ENCODE results near the gene RGSL1.

RGSL1 gene

GRCh38 chr1:182586380-182586779, 136.4 kb downstream of the RGSL1 start (continued):
- TF ChIP-seq CREB5 (CRISPR knock-in tag; IDR thresholded peaks at IDR 0.05; ENCODE audit: low read depth) (no peak), GLIS3 (CRISPR knock-in tag; IDR thresholded peaks at IDR 0.05) (no peak)

GRCh38 chr1:182587093-182587492, 137.1 kb downstream of the RGSL1 start:
- ATAC-seq = no peak
- no peak for TF ChIP-seq TOX (CRISPR knock-in tag; IDR thresholded peaks at IDR 0.05; ENCODE audit: borderline replicate concordance)
- no peak for TF ChIP-seq ZNF70 (CRISPR knock-in tag; IDR thresholded peaks at IDR 0.05)
- no peak for TF ChIP-seq SNAI2 (CRISPR knock-in tag; IDR thresholded peaks at IDR 0.05)
- TF ChIP-seq, protein P1, sequence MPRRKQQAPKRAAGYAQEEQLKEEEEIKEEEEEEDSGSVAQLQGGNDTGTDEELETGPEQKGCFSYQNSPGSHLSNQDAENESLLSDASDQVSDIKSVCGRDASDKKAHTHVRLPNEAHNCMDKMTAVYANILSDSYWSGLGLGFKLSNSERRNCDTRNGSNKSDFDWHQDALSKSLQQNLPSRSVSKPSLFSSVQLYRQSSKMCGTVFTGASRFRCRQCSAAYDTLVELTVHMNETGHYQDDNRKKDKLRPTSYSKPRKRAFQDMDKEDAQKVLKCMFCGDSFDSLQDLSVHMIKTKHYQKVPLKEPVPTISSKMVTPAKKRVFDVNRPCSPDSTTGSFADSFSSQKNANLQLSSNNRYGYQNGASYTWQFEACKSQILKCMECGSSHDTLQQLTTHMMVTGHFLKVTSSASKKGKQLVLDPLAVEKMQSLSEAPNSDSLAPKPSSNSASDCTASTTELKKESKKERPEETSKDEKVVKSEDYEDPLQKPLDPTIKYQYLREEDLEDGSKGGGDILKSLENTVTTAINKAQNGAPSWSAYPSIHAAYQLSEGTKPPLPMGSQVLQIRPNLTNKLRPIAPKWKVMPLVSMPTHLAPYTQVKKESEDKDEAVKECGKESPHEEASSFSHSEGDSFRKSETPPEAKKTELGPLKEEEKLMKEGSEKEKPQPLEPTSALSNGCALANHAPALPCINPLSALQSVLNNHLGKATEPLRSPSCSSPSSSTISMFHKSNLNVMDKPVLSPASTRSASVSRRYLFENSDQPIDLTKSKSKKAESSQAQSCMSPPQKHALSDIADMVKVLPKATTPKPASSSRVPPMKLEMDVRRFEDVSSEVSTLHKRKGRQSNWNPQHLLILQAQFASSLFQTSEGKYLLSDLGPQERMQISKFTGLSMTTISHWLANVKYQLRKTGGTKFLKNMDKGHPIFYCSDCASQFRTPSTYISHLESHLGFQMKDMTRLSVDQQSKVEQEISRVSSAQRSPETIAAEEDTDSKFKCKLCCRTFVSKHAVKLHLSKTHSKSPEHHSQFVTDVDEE (CRISPR knock-in tag; IDR thresholded peaks at IDR 0.05) = no peak
- TF ChIP-seq ZC3H10 (CRISPR knock-in tag; IDR thresholded peaks at IDR 0.05) = no peak
- no peak for TF ChIP-seq RARB (CRISPR knock-in tag; IDR thresholded peaks at IDR 0.05)
- TF ChIP-seq GLIS3 (CRISPR knock-in tag; IDR thresholded peaks at IDR 0.05) = no peak
- TF ChIP-seq, protein P2, sequence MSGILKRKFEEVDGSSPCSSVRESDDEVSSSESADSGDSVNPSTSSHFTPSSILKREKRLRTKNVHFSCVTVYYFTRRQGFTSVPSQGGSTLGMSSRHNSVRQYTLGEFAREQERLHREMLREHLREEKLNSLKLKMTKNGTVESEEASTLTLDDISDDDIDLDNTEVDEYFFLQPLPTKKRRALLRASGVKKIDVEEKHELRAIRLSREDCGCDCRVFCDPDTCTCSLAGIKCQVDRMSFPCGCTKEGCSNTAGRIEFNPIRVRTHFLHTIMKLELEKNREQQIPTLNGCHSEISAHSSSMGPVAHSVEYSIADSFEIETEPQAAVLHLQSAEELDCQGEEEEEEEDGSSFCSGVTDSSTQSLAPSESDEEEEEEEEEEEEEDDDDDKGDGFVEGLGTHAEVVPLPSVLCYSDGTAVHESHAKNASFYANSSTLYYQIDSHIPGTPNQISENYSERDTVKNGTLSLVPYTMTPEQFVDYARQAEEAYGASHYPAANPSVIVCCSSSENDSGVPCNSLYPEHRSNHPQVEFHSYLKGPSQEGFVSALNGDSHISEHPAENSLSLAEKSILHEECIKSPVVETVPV (CRISPR knock-in tag; IDR thresholded peaks at IDR 0.05) = no peak
- TF ChIP-seq ZFP30 (CRISPR knock-in tag; IDR thresholded peaks at IDR 0.05) = no peak

DNA sequence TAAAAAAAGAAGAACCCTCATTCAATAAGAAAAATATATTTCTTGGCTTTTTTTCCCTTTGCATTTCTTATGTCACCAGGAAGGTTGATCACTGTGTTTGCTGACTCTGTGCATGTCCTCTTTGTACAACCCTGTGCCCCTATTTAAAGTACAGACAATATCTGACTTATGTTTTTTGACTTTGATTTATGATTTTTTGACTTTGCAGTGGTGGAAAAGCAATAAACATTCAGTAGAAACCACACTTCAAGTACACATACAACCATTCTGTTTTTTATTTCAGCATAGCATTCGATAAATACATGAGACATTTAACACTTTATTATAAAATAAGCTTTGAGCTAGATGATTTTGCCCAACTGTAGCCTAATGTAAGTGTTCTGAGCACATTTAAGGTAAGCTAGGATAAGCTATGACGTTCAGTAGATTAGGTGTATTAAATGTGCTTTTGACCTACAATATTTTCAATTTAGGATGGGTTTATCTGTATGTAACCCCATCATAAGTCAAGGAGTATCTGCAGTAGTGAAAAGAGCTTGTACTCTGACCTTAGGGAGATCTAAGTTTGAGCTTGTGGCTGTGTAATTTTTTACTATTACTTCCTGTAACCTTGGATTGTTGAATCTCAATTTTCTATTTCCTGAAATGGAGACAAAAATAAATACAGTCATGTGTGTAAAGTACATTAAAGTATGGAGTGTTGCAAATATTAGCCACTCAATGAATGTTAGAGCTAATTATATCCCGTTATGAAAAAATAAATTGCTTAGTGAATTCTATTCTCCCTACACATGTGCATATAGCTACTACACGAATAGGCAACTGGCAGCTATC, 137.9 kb downstream of the RGSL1 start:
- ATAC-seq = no peak
- no peak for TF ChIP-seq POU6F1 (CRISPR knock-in tag; IDR thresholded peaks at IDR 0.05; ENCODE audit: borderline replicate concordance, low read depth)
- no peak for TF ChIP-seq RARB (CRISPR knock-in tag; IDR thresholded peaks at IDR 0.05)
- no peak for TF ChIP-seq GLIS3 (CRISPR knock-in tag; IDR thresholded peaks at IDR 0.05)
- TF ChIP-seq TCF4 (CRISPR knock-in tag; IDR thresholded peaks at IDR 0.05; ENCODE audit: borderline replicate concordance) = no peak
- TF ChIP-seq PATZ1 (CRISPR knock-in tag; IDR thresholded peaks at IDR 0.05; ENCODE audit: borderline replicate concordance) = no peak
- no peak for TF ChIP-seq PPARA (CRISPR knock-in tag; IDR thresholded peaks at IDR 0.05; ENCODE audit: borderline replicate concordance)
- no peak for TF ChIP-seq ESRRG (CRISPR knock-in tag; IDR thresholded peaks at IDR 0.05)
- no peak for TF ChIP-seq ZFP3 (CRISPR knock-in tag; IDR thresholded peaks at IDR 0.05)
- TF ChIP-seq, protein P1 (CRISPR knock-in tag; IDR thresholded peaks at IDR 0.05) = no peak
- no peak for TF ChIP-seq OSR1 (CRISPR knock-in tag; IDR thresholded peaks at IDR 0.05)
- no peak for TF ChIP-seq CSDC2 (CRISPR knock-in tag; IDR thresholded peaks at IDR 0.05)
- no peak for TF ChIP-seq ZC3H10 (CRISPR knock-in tag; IDR thresholded peaks at IDR 0.05)
- TF ChIP-seq ZNF565 (CRISPR knock-in tag; conservative IDR thresholded peaks at IDR 0.05; ENCODE audit: low read depth) = no peak

All from SK-N-SH treated with all-trans-retinoic acid at 6 μM for 48 hours (cell line).